HEK293T (cell line): ENCODE measurements around the gene INPP5D.

Experiments used
- BHLHE40 ChIP-seq: fragments of 450-650 bp; IDR thresholded peaks from 2 replicates; pipeline ENCODE4 v1.6.1; 2016; ENCODE audit warnings: mild to moderate bottlenecking, moderate library complexity, borderline replicate concordance
- ELF4 ChIP-seq: fragments of 450-650 bp; IDR thresholded peaks from 2 replicates; pipeline ENCODE4 v1.6.1; 2017; ENCODE audit warnings: antibody characterized with exemption
- FOXA1 ChIP-seq: fragments of 450-650 bp; IDR thresholded peaks from 2 replicates; pipeline ENCODE4 v1.6.1; 2016; ENCODE audit warnings: mild to moderate bottlenecking
- FOXK2 ChIP-seq: fragments of 450-650 bp; IDR thresholded peaks from 2 replicates; pipeline ENCODE4 v1.6.1; 2016; ENCODE audit warnings: mild to moderate bottlenecking
- FOXM1 ChIP-seq: fragments of 450-650 bp; IDR thresholded peaks from 2 replicates; pipeline ENCODE4 v1.6.1; 2017; ENCODE audit warnings: mild to moderate bottlenecking, borderline replicate concordance
- HDGF ChIP-seq: fragments of 450-650 bp; IDR thresholded peaks from 2 replicates; pipeline ENCODE4 v1.6.1; 2017; ENCODE audit warnings: antibody characterized with exemption, borderline replicate concordance
- L3MBTL2 ChIP-seq: fragments of 450-650 bp; conservative IDR thresholded peaks from 2 replicates; pipeline ENCODE4 v1.6.1; 2016; ENCODE audit warnings: mild to moderate bottlenecking
- LEF1 ChIP-seq: fragments of 450-650 bp; IDR thresholded peaks from 2 replicates; pipeline ENCODE4 v1.6.1; 2017; ENCODE audit warnings: mild to moderate bottlenecking, borderline replicate concordance
- NFRKB ChIP-seq: fragments of 450-650 bp; IDR thresholded peaks from 2 replicates; pipeline ENCODE4 v1.6.1; 2016; ENCODE audit warnings: mild to moderate bottlenecking, moderate library complexity
- PKNOX1 ChIP-seq: fragments of 450-650 bp; IDR thresholded peaks from 2 replicates; pipeline ENCODE4 v1.6.1; 2016
- SP1 ChIP-seq: fragments of 450-650 bp; IDR thresholded peaks from 2 replicates; pipeline ENCODE4 v1.6.1; 2017
- SUZ12 ChIP-seq: fragments of 450-650 bp; IDR thresholded peaks from 2 replicates; pipeline ENCODE4 v1.6.1; 2016; ENCODE audit warnings: mild to moderate bottlenecking
- TARDBP ChIP-seq: fragments of 450-650 bp; IDR thresholded peaks from 2 replicates; pipeline ENCODE4 v1.6.1; 2016
- ZNF384 ChIP-seq: fragments of 450-650 bp; IDR thresholded peaks from 2 replicates; pipeline ENCODE4 v1.6.1; 2016

DNA sequence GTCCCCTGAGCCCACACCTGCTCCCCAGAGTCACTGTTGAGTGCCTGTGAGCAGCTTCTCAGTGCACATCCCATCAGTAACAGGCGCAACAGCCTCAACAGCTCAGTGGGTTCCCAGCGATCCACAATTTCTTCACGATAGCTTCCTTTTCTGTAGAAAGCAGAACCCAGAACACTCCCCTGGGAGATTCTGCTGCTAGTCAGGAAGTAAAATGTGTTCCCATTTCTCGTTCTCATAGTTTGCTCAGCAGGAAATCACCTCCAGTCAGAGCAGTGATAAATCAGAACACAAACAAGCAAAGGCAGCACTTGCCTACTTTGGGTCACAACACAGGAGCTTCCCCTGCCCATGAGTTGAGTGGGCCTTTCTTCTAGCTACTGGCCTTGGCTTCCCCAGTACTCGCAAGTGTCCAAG is 142.4 kb downstream of the INPP5D start:
- TF ChIP-seq TARDBP (no peak), SUZ12 (no peak), FOXA1 (no peak), NFRKB (no peak), FOXK2 (no peak), ZNF384 (no peak), HDGF (no peak), SP1 (no peak), FOXM1 (no peak), BHLHE40 (no peak), LEF1 (no peak), PKNOX1 (no peak), ELF4 (no peak), L3MBTL2 (no peak)
